KMS-11 (cell line): ENCODE measurements around the gene RIBC2.

ENCODE experiments used
- H2AFZ ChIP-seq: fragments of 200-600 bp; sonication (generic); 2 replicates; pipeline ENCODE4 v1.6.1; 2016; ENCODE audit warnings: antibody characterized with exemption, mixed run types, low read depth
- H3K27ac ChIP-seq: fragments of 200-600 bp; sonication (generic); 2 replicates; pipeline ENCODE4 v1.6.1; 2016; ENCODE audit warnings: mild to moderate bottlenecking, mixed run types
- H3K27me3 ChIP-seq: fragments of 200-600 bp; sonication (generic); 2 replicates; pipeline ENCODE4 v1.6.1; 2017; ENCODE audit warnings: mild to moderate bottlenecking, low read depth, mixed run types, moderate library complexity; ENCODE audit not compliant: insufficient read depth
- H3K36me3 ChIP-seq: fragments of 200-600 bp; sonication (generic); 2 replicates; pipeline ENCODE4 v1.6.1; 2017; ENCODE audit warnings: mild to moderate bottlenecking, mixed run types; ENCODE audit not compliant: insufficient read depth
- H3K4me1 ChIP-seq: fragments of 200-600 bp; sonication (generic); 2 replicates; pipeline ENCODE4 v1.6.1; 2016; ENCODE audit warnings: mild to moderate bottlenecking, low read depth, mixed run types; ENCODE audit not compliant: poor library complexity, severe bottlenecking
- H3K4me2 ChIP-seq: fragments of 200-600 bp; sonication (generic); 2 replicates; pipeline ENCODE4 v1.7.0; 2016; ENCODE audit warnings: mild to moderate bottlenecking, mixed run types
- H3K4me3 ChIP-seq: fragments of 200-600 bp; sonication (generic); IDR thresholded peaks from 2 replicates; pipeline ENCODE4 v1.6.1; 2017; ENCODE audit warnings: low read depth, low read length, mixed read lengths; ENCODE audit not compliant: insufficient read depth
- H3K79me2 ChIP-seq: fragments of 200-600 bp; sonication (generic); 2 replicates; pipeline ENCODE4 v1.6.1; 2016; ENCODE audit warnings: low read depth, mixed run types; ENCODE audit not compliant: insufficient read depth
- H3K9ac ChIP-seq: fragments of 200-600 bp; sonication (generic); 2 replicates; pipeline ENCODE4 v1.6.1; 2016; ENCODE audit warnings: mild to moderate bottlenecking, mixed run types
- H4K20me1 ChIP-seq: fragments of 200-600 bp; sonication (generic); 2 replicates; pipeline ENCODE4 v1.6.1; 2016; ENCODE audit warnings: mild to moderate bottlenecking, mixed run types; ENCODE audit not compliant: insufficient read depth
- TF ChIP-seq, protein P1 (sequence below): fragments of 200-600 bp; sonication (generic); conservative IDR thresholded peaks from 2 replicates; pipeline ENCODE4 v1.6.1; 2017; ENCODE audit warnings: low read depth, mild to moderate bottlenecking, antibody characterized with exemption, low read length, moderate library complexity, mixed read lengths

RIBC2 gene

DNA sequence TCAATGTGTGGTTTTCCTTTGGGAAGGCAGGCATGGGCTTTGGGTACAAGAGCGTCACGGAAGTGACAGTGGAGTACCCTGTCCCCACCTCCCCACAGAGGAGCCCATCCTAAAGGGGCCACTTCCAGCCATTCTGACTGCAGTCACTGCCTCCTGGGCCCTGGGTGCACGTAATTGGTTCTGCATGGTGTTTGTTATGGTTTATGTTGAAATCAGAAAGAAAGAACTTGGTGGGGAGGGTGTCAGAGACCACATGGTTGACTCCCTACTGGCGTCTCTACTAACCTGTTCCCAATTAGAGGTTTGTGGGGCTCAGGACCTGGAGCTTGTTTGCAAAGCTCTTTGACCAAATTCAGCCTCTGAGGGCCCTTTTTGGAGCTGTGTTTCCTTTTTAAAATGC lies 40.8 kb downstream of the RIBC2 start:
- Histone ChIP-seq H2AFZ (no peak overlapping the region), H3K4me2 (no peak overlapping the region), H3K27me3 (peaks cover 80% of the 10 kb centered on the region), H3K27ac (no peak overlapping the region), H3K9ac (no peak overlapping the region), H3K36me3 (no peaks in the 10 kb centered on the region), H3K4me1 (no peaks in the 10 kb centered on the region), H4K20me1 (no peaks in the 10 kb centered on the region), H3K79me2 (no peaks in the 10 kb centered on the region), H3K4me3 (no peak overlapping the region)
- TF ChIP-seq, protein P1, sequence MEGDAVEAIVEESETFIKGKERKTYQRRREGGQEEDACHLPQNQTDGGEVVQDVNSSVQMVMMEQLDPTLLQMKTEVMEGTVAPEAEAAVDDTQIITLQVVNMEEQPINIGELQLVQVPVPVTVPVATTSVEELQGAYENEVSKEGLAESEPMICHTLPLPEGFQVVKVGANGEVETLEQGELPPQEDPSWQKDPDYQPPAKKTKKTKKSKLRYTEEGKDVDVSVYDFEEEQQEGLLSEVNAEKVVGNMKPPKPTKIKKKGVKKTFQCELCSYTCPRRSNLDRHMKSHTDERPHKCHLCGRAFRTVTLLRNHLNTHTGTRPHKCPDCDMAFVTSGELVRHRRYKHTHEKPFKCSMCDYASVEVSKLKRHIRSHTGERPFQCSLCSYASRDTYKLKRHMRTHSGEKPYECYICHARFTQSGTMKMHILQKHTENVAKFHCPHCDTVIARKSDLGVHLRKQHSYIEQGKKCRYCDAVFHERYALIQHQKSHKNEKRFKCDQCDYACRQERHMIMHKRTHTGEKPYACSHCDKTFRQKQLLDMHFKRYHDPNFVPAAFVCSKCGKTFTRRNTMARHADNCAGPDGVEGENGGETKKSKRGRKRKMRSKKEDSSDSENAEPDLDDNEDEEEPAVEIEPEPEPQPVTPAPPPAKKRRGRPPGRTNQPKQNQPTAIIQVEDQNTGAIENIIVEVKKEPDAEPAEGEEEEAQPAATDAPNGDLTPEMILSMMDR = no peak

DNA sequence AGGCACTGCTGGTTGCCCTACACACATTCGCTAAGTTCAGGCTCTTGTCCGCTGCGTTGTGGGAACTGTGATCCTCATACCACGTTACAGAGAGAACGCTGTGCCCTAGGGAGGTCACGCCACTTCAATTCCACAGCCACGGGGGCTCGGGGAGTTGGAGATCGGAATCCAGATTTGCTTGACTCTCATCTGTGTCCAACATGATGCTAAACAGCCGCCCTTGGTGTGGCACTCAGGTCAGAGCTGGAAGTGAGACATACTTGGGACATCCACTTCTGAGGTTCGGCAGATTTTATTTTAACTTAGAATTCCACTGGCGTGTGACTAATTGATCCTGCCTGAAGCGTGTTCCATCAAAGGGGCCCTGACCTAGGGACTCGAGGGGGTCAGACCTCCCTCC lies 41.7 kb downstream of the RIBC2 start:
- Histone ChIP-seq H3K4me2 (no peak overlapping the region), H3K9ac (no peak overlapping the region), H3K4me3 (no peak overlapping the region), H3K4me1 (no peaks in the 10 kb centered on the region), H3K36me3 (no peaks in the 10 kb centered on the region), H3K27me3 (peaks cover 78% of the 10 kb centered on the region), H2AFZ (no peak overlapping the region), H4K20me1 (no peaks in the 10 kb centered on the region), H3K79me2 (no peaks in the 10 kb centered on the region), H3K27ac (no peak overlapping the region)
- TF ChIP-seq, protein P1 = no peak

DNA sequence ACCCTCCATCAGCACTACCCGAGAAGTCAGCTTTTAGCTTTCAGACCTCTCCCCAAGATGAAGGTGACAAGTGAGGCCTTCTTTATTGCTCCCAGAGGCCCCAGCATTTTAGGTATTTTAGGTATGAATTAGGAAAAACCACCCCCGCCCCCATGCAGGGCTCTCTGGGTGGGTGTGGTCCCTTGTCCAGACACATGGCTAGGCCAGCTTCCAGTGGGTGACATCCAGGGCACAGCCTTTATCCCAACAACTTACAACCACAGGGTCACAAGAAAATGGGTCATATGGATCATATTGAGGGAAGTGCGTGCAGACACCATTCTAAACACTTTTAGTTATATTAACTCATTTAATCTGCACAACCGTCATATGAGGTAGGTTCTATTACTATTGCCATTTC lies 42.1 kb downstream of the RIBC2 start:
- TF ChIP-seq, protein P1 = no peak
- no peaks in the 10 kb centered on the region for H3K36me3 ChIP-seq
- H4K20me1 ChIP-seq = no peaks in the 10 kb centered on the region
- H3K79me2 ChIP-seq = no peaks in the 10 kb centered on the region
- no peak overlapping the region for H3K4me2 ChIP-seq
- no peaks in the 10 kb centered on the region for H3K4me1 ChIP-seq
- H2AFZ ChIP-seq = no peak overlapping the region
- no peak overlapping the region for H3K4me3 ChIP-seq
- H3K27me3 ChIP-seq = peaks cover 75% of the 10 kb centered on the region
- no peak overlapping the region for H3K9ac ChIP-seq
- no peak overlapping the region for H3K27ac ChIP-seq

DNA sequence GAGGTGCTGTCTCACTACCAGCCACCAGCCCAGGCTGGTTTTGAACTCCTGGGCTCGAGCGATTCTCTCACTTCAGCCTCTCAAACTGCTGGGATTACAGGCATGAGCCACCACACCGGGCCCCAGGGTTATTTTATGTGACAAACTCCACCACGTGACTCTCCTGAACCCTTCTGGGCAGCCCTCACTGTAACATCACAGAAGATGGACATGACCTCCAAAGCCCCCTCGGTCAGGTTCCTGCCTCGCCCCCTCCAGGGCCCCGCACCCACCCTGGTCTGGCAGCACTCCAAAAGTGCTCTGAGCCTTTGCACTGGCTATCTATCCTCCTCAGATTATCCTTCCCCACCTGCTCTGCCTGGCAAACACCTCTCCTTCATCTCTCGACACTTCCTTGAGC lies 43.3 kb downstream of the RIBC2 start:
- Histone ChIP-seq H3K4me2 (no peak overlapping the region), H2AFZ (no peak overlapping the region), H3K36me3 (no peaks in the 10 kb centered on the region), H3K27me3 (peaks cover 66% of the 10 kb centered on the region), H3K9ac (no peak overlapping the region), H3K27ac (no peak overlapping the region), H3K79me2 (no peaks in the 10 kb centered on the region), H4K20me1 (no peaks in the 10 kb centered on the region), H3K4me1 (no peaks in the 10 kb centered on the region), H3K4me3 (no peak overlapping the region)
- TF ChIP-seq, protein P1 = no peak

DNA sequence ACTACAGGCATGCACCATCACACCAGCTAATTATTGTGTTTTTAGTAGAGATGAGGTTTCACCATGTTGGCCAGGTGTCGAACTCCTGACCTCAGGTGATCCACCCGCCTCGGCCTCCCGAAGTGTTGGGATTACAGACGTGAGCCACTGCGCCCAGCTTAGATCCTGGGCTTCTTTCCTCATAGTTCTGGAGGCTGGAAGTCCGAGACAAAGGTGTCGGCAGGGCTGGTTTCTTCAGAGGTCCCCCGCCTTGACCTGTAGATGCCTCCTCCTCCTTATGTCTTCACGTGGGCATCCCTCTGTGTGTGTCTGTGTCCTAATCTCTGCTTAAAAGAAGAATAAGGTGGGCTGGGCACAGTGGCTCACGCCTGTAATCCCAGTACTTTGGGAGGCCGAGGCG lies 45.0 kb downstream of the RIBC2 start:
- no peak overlapping the region for H3K9ac ChIP-seq
- no peak overlapping the region for H2AFZ ChIP-seq
- no peak overlapping the region for H3K4me2 ChIP-seq
- peaks cover 58% of the 10 kb centered on the region for H3K27me3 ChIP-seq
- no peaks in the 10 kb centered on the region for H3K36me3 ChIP-seq
- H3K4me3 ChIP-seq = no peak overlapping the region
- no peaks in the 10 kb centered on the region for H4K20me1 ChIP-seq
- H3K79me2 ChIP-seq = no peaks in the 10 kb centered on the region
- H3K4me1 ChIP-seq = no peaks in the 10 kb centered on the region
- H3K27ac ChIP-seq = no peak overlapping the region
- TF ChIP-seq, protein P1 = no peak
